Measurements from ENCODE around the gene SLC10A3.

SLC10A3 gene

GRCh38 chrX:154437971-154438893 lies 52.2 kb downstream of the SLC10A3 start:
- DNase-seq = no peak
